COLO668 (cell line): ENCODE measurements around the gene SYMPK.
A peak's percentile ranks its signal among the peaks of the same experiment; 100 is the strongest.

Experiments
- DNase-seq: peaks from one replicate; lab custom pipeline; 2025; ENCODE audit not compliant: unreplicated experiment; lab: John Stamatoyannopoulos, UW

The SYMPK gene

GRCh38 chr19:45768655-45768983, 94.3 kb downstream of the SYMPK start:
- DNase-seq = peak; percentile 61

- peak; percentile 63 for DNase-seq
Observed at GRCh38 chr19:45767881-45768654, 94.9 kb downstream of the SYMPK start.

- DNase-seq = peak; percentile 80
Observed at GRCh38 chr19:45767410-45767880, 95.5 kb downstream of the SYMPK start.

- DNase-seq = no peak
Observed at GRCh38 chr19:45766869-45767346, 96.0 kb downstream of the SYMPK start.

GRCh38 chr19:45766296-45766868, 96.6 kb downstream of the SYMPK start:
- peak; percentile 31 for DNase-seq

- peak; percentile 23 for DNase-seq
Observed at GRCh38 chr19:45765702-45766295, 97.1 kb downstream of the SYMPK start.
